Breast epithelium (tissue), 3 donors: Measurements from ENCODE around the gene HYLS1.

ENCODE experiments used
- POLR2A ChIP-seq: fragments of 450-650 bp; IDR thresholded peaks from one replicate; pipeline ENCODE4 v1.6.1; 2016; ENCODE audit warnings: antibody characterized with exemption, mild to moderate bottlenecking, moderate library complexity
- TF ChIP-seq, protein P1 (sequence below), 3 donors: fragments of 450-650 bp; IDR thresholded peaks; one replicate each; pipeline ENCODE4 v1.5.1; 2016 to 2017; ENCODE audit warnings: antibody characterized with exemption in 3 of 3, mild to moderate bottlenecking in 3 of 3, moderate library complexity in 3 of 3

DNA sequence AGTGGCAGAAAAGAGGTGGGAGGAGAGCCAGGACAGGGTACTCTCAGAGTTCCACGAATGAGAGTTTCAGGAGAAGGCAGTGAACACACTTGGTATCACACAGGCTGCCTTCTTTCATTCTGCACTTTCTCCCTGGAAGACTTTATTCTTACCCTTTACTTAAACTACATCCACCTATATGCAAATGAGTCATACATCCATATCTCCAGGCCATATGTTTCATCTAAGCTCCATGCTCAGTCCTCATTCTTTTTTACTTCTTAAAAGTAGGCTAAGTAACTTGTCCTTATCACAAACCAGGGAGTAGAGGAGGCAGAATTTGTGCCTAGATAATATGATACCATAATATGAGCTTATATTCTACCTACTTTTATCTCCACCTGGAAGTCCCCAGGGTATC, 6.2 kb upstream of the HYLS1 start:
- TF ChIP-seq, protein P1, sequence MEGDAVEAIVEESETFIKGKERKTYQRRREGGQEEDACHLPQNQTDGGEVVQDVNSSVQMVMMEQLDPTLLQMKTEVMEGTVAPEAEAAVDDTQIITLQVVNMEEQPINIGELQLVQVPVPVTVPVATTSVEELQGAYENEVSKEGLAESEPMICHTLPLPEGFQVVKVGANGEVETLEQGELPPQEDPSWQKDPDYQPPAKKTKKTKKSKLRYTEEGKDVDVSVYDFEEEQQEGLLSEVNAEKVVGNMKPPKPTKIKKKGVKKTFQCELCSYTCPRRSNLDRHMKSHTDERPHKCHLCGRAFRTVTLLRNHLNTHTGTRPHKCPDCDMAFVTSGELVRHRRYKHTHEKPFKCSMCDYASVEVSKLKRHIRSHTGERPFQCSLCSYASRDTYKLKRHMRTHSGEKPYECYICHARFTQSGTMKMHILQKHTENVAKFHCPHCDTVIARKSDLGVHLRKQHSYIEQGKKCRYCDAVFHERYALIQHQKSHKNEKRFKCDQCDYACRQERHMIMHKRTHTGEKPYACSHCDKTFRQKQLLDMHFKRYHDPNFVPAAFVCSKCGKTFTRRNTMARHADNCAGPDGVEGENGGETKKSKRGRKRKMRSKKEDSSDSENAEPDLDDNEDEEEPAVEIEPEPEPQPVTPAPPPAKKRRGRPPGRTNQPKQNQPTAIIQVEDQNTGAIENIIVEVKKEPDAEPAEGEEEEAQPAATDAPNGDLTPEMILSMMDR (IDR thresholded peaks at IDR 0.05): no peak
- TF ChIP-seq POLR2A: no peak
